ENCODE data around the gene PSMD1.

DNA sequence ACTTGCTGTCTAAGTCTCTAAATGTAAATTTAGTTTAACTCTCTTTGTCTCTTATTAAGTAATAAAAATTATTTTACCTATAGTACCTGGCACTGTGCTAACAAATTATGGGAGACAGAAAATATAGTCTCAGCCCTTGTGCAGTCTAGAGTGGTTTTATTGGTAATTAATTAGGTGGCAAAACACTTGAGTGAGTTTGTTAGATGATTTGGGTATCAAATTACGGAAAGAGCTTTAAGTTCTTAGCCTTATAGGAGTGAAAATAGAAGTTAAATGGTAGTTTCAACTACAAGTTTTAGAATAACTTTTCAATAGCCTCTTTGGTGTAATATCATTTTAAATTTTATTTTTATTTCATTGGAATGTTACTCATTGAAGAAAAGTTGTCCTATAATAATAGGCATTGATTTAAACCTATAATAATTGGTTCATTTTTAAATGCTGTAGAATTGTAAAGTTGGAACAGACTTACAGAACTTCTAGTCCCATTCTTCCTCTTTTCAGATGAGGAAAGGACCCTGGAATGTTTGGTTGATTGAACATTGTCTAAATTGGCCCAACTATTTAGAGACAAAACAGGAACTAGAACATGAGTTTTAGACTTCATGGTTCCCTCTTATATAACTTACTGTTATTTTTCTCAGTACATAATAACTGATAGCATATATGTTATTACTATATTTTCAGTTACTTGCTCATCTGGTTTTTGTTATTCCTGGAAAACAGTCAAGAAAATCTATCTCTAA lies 78.4 kb downstream of the PSMD1 start:
- TF ChIP-seq, protein P1, sequence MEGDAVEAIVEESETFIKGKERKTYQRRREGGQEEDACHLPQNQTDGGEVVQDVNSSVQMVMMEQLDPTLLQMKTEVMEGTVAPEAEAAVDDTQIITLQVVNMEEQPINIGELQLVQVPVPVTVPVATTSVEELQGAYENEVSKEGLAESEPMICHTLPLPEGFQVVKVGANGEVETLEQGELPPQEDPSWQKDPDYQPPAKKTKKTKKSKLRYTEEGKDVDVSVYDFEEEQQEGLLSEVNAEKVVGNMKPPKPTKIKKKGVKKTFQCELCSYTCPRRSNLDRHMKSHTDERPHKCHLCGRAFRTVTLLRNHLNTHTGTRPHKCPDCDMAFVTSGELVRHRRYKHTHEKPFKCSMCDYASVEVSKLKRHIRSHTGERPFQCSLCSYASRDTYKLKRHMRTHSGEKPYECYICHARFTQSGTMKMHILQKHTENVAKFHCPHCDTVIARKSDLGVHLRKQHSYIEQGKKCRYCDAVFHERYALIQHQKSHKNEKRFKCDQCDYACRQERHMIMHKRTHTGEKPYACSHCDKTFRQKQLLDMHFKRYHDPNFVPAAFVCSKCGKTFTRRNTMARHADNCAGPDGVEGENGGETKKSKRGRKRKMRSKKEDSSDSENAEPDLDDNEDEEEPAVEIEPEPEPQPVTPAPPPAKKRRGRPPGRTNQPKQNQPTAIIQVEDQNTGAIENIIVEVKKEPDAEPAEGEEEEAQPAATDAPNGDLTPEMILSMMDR (IDR thresholded peaks at IDR 0.05), result no peak
- TF ChIP-seq POLR2A (IDR thresholded peaks at IDR 0.05), result no peak

Measured in adrenal gland (tissue), 5 donors.